A673 (cell line): ENCODE data around the gene HMOX1. TPM values are rescaled to one million over a fixed set of nuclear protein-coding genes. Genes with fewer than 3 reads are reported as not detected.
A peak's percentile ranks its signal among the peaks of the same experiment; 100 is the strongest.

Source experiments
- BruUV-seq: library from RNA; stranded (reverse); fragments of 400-500 nt; replicated peaks from 2 replicates; lab custom pipeline; 2021; lab: Mats Ljungman, UMichigan
- CTCF ChIA-PET: fragments of 300-600 bp; sonication (Branson Sonifier 250); formaldehyde crosslinking; loops from one replicate; lab custom pipeline; 2022; ENCODE audit warnings: antibody characterized with exemption; lab: Charles Lee
- POLR2A ChIA-PET: fragments of 300-600 bp; sonication (Branson Sonifier 250); formaldehyde crosslinking; loops from one replicate; lab custom pipeline; 2022; ENCODE audit warnings: antibody characterized with exemption; ENCODE audit not compliant: low non-redundant PET; lab: Charles Lee
- DNase-seq: peaks from one replicate; pipeline ENCODE4 v3.0.0-alpha.2; 2015; ENCODE audit warnings: low spot score
- H3K27ac ChIP-seq: fragments of 200-600 bp; sonication (generic); 2 replicates; pipeline ENCODE4 v1.5.1; 2016; ENCODE audit warnings: mixed run types, low read depth, mild to moderate bottlenecking, mixed read lengths, antibody characterized with exemption, low read length; ENCODE audit not compliant: poor library complexity, severe bottlenecking
- H3K27me3 ChIP-seq: fragments of 200-600 bp; sonication (generic); replicated peaks from 2 replicates; pipeline ENCODE4 v1.6.1; 2017; ENCODE audit warnings: mixed run types, low read depth, mild to moderate bottlenecking, mixed read lengths, antibody characterized with exemption, low read length; ENCODE audit not compliant: insufficient read depth, poor library complexity
- H3K36me3 ChIP-seq: fragments of 200-600 bp; sonication (generic); 2 replicates; pipeline ENCODE4 v1.6.1; 2016; ENCODE audit warnings: mixed run types, mild to moderate bottlenecking, mixed read lengths, antibody characterized with exemption, low read length; ENCODE audit not compliant: insufficient read depth, poor library complexity, severe bottlenecking
- H3K4me1 ChIP-seq: fragments of 200-600 bp; sonication (generic); 2 replicates; pipeline ENCODE4 v1.6.1; 2017; ENCODE audit warnings: mixed run types, mild to moderate bottlenecking, mixed read lengths, antibody characterized with exemption, low read length; ENCODE audit not compliant: insufficient read depth, poor library complexity, severe bottlenecking
- H3K4me3 ChIP-seq: fragments of 200-600 bp; sonication (generic); 2 replicates; pipeline ENCODE4 v1.5.1; 2016; ENCODE audit warnings: low read depth, mixed run types, mild to moderate bottlenecking, mixed read lengths, low read length; ENCODE audit not compliant: poor library complexity, severe bottlenecking
- H3K9me3 ChIP-seq: fragments of 200-600 bp; sonication (generic); 2 replicates; pipeline ENCODE4 v1.6.1; 2016; ENCODE audit warnings: mixed run types, low read depth, mild to moderate bottlenecking, mixed read lengths, antibody characterized with exemption, low read length; ENCODE audit not compliant: poor library complexity, severe bottlenecking
- CTCF ChIP-seq: fragments of 300-800, 200-600 bp; sonication (generic); conservative IDR thresholded peaks from 2 replicates; pipeline ENCODE4 v1.5.1; 2017; ENCODE audit warnings: low read depth, mild to moderate bottlenecking, antibody characterized with exemption, low read length, moderate library complexity, mixed read lengths
- EZH2 ChIP-seq: fragments of 200-600 bp; sonication (generic); IDR thresholded peaks from 2 replicates; pipeline ENCODE4 v1.6.1; 2017; ENCODE audit warnings: borderline replicate concordance, low read depth, mild to moderate bottlenecking, mixed read lengths, antibody characterized with exemption, low read length; ENCODE audit not compliant: poor library complexity, severe bottlenecking
- intact Hi-C: fragments of 100-400 bp; cut with micrococcal nuclease; formaldehyde crosslinking; loops from one replicate; pipeline ENCODE4 v1.10.0; 2022; ENCODE audit not compliant: unreplicated experiment
- total RNA-seq: library from RNA; stranded (reverse); gene quantifications from 2 replicates; pipeline ENCODE4 v1.2.3, GENCODE V29; 2021

The HMOX1 gene
- total RNA-seq, 1 experiment from 2014 or later: 2.5 TPM

- intact Hi-C loops: loop anchor here (1.0 to 5.0 kb wide), 3 partner anchors 152 to 691 kb away; no protein-coding TSS in a partner anchor
- peak; percentile 84 for DNase-seq
- no TSS peak for BruUV-seq
- Histone ChIP-seq H3K27me3 (no peaks in the 10 kb centered on the region), H3K36me3 (peaks cover 73% of the 10 kb centered on the region), H3K27ac (no peak overlapping the region), H3K4me3 (no peak overlapping the region), H3K9me3 (peaks cover 13% of the 10 kb centered on the region), H3K4me1 (no peaks in the 10 kb centered on the region)
- ChIA-PET POLR2A (interaction anchor here (0.6 to 0.7 kb wide), 2 partner anchors 44 to 644 kb away, joined by 3 to 4 read pairs; no protein-coding TSS in a partner anchor), CTCF (interaction anchor here (0.6 to 1.7 kb wide), 5 partner anchors 10 to 152 kb away, joined by 3 to 11 read pairs (median 4); no protein-coding TSS in a partner anchor)
- no peak for TF ChIP-seq EZH2
- TF ChIP-seq CTCF: peak; percentile 96
Observed at GRCh38 chr22:35430897-35431322, 50.0 kb downstream of the HMOX1 start.

- no peak for DNase-seq
- TF ChIP-seq EZH2 (no peak), CTCF (no peak)
- Histone ChIP-seq H3K27me3 (no peaks in the 10 kb centered on the region), H3K4me3 (no peak overlapping the region), H3K9me3 (peaks cover 13% of the 10 kb centered on the region), H3K27ac (no peak overlapping the region), H3K36me3 (peaks cover 70% of the 10 kb centered on the region), H3K4me1 (no peaks in the 10 kb centered on the region)
- ChIA-PET POLR2A (no interaction called here), CTCF (interaction anchor here (1.0 to 1.7 kb wide), 3 partner anchors 10 to 151 kb away, joined by 3 to 11 read pairs (median 3); no protein-coding TSS in a partner anchor)
- no TSS peak for BruUV-seq
- intact Hi-C loops: loop anchor here (1.0 to 5.0 kb wide), 3 partner anchors 152 to 691 kb away; no protein-coding TSS in a partner anchor
Observed at GRCh38 chr22:35431483-35432227, 50.8 kb downstream of the HMOX1 start.

DNA sequence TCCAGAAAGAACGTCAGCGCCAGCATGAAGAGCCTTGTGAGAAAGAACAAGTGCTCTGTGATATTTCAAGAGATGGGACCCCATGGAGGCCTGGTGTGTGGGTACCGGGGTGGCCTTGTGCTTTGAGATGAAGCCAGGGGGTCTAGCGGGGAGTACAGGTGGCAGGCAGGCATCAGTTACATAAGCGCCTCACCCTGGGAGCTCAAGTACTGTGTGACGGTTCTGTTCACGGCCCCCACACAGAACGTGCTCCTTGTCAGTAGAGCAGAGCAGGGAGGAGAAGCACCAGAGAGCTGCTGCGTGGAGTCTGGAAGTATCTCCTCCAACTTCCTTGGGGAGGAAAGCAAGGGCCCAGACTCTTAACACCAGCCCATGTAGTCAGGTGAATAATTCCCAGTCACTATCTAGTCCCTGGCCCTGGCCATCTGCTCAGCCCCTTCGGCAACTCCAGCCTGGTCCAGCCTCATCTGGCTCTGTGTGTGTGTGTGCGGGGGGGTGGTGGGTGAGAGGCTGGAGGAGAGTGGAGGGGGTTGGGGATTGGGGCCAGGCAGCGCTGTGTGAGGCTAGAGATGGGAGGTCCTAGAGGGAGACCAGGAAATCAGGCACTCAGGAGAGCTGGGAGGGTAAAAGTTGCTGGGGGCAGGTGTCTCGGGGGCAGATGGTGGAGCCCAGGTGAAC, 51.5 kb downstream of the HMOX1 start:
- H3K27me3 ChIP-seq: no peaks in the 10 kb centered on the region
- no peaks in the 10 kb centered on the region for H3K4me1 ChIP-seq
- no peak for TF ChIP-seq EZH2
- TF ChIP-seq CTCF: no peak
- CTCF ChIA-PET: no interaction called here
- H3K27ac ChIP-seq: no peak overlapping the region
- BruUV-seq: no TSS peak
- DNase-seq: no peak
- H3K9me3 ChIP-seq: peaks cover 13% of the 10 kb centered on the region
- intact Hi-C loops: loop anchor here (5.0 kb wide), 1 partner anchor 690 kb away; no protein-coding TSS in a partner anchor
- H3K36me3 ChIP-seq: peaks cover 68% of the 10 kb centered on the region
- no peak overlapping the region for H3K4me3 ChIP-seq
- POLR2A ChIA-PET: no interaction called here
